ENCODE results near the gene HTT.

- TF ChIP-seq CTCF (IDR thresholded peaks at IDR 0.05; ENCODE audit: low read depth, low read length, poor library complexity, severe bottlenecking): no peak
- TF ChIP-seq EZH2phosphoT487 (IDR thresholded peaks at IDR 0.05; ENCODE audit: borderline replicate concordance, low read length): no peak
These were observed 6.9 kb upstream of the HTT start for GRCh38 chr4:3067473-3068001.
